Spleen (tissue), 7 donors: Measurements from ENCODE around the gene SPRED1.
A peak's percentile ranks its signal among the peaks of the same experiment; 100 is the strongest.

Experiments used
- POLR2A ChIP-seq, 3 donors: fragments of 450-650 bp; IDR thresholded peaks; one replicate each; pipeline ENCODE4 v1.5.1; 2017; ENCODE audit warnings: antibody characterized with exemption in 3 of 3, mild to moderate bottlenecking in 1 of 3
- POLR2AphosphoS5 ChIP-seq, 3 donors: sonication (generic); formaldehyde crosslinking; IDR thresholded peaks; one replicate each; pipeline ENCODE4 v1.5.1; 2017; ENCODE audit warnings: antibody characterized with exemption in 3 of 3
- TF ChIP-seq, protein P1 (sequence below), 11 experiments: fragments of 200-600 bp in 7 of 11; fragments of 450-650 bp in 4 of 11; sonication (generic) in 4 of 11; IDR thresholded peaks in 8 of 11; conservative IDR thresholded peaks in 3 of 11; 1 replicate in 7 of 11; 2 replicates in 4 of 11; pipeline versions ENCODE4 v1.4.0 to v1.8.0; 2016 to 2021; ENCODE audit warnings: antibody characterized with exemption in 11 of 11, inconsistent platforms in 4 of 11, mild to moderate bottlenecking in 1 of 11
- donor health status: DM: no; HTN: no; CAD: no; lungs with moderate emphysema.
- donor health status: DM: no; HTN: no; CAD: no.
- donor health status: DM: no; HTN: no; CAD: no.

DNA sequence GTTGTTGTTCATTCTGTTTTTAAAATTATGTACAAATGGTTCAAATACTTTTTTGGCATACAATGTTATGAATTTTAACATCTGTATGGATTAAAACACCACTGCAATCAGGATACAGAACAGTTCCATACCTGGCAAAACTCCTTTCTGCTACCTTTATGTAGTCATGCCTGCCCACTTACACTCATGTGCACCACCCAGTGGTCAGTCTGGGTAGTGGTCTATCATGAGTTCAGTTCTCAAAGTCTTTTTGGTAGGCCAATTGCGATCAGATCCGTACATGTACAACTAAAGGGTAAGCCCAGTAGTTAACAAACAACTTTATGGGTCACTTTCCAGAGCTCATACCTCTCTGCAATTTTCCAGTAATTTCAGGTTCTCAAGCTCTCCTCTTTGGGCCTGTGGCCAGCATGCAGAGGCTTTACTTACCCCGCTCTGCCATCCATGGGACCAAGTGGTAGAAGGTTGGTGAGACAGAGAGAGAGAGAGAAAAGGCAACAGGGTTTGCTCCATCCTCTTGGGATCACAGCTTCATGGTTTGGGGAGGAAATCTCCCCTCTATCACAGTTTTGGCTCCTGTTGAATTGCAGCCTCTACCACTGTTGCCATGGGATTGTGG, 137.4 kb downstream of the SPRED1 start:
- TF ChIP-seq, protein P1, sequence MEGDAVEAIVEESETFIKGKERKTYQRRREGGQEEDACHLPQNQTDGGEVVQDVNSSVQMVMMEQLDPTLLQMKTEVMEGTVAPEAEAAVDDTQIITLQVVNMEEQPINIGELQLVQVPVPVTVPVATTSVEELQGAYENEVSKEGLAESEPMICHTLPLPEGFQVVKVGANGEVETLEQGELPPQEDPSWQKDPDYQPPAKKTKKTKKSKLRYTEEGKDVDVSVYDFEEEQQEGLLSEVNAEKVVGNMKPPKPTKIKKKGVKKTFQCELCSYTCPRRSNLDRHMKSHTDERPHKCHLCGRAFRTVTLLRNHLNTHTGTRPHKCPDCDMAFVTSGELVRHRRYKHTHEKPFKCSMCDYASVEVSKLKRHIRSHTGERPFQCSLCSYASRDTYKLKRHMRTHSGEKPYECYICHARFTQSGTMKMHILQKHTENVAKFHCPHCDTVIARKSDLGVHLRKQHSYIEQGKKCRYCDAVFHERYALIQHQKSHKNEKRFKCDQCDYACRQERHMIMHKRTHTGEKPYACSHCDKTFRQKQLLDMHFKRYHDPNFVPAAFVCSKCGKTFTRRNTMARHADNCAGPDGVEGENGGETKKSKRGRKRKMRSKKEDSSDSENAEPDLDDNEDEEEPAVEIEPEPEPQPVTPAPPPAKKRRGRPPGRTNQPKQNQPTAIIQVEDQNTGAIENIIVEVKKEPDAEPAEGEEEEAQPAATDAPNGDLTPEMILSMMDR (IDR thresholded peaks at IDR 0.05 in 8 of 11, conservative IDR thresholded peaks at IDR 0.05 in 3 of 11), result peak; percentile 41 to 82 (median 73)
- TF ChIP-seq POLR2A (IDR thresholded peaks at IDR 0.05) (no peak), POLR2AphosphoS5 (IDR thresholded peaks at IDR 0.05) (no peak)
